Glomerular visceral epithelial cell (primary cell): ENCODE data around the gene MRPL12.

ENCODE experiments used
- DNase-seq: peaks from one replicate; pipeline ENCODE4 v3.0.0-alpha.2; 2016; ENCODE audit errors: extremely low spot score

MRPL12 gene

DNA sequence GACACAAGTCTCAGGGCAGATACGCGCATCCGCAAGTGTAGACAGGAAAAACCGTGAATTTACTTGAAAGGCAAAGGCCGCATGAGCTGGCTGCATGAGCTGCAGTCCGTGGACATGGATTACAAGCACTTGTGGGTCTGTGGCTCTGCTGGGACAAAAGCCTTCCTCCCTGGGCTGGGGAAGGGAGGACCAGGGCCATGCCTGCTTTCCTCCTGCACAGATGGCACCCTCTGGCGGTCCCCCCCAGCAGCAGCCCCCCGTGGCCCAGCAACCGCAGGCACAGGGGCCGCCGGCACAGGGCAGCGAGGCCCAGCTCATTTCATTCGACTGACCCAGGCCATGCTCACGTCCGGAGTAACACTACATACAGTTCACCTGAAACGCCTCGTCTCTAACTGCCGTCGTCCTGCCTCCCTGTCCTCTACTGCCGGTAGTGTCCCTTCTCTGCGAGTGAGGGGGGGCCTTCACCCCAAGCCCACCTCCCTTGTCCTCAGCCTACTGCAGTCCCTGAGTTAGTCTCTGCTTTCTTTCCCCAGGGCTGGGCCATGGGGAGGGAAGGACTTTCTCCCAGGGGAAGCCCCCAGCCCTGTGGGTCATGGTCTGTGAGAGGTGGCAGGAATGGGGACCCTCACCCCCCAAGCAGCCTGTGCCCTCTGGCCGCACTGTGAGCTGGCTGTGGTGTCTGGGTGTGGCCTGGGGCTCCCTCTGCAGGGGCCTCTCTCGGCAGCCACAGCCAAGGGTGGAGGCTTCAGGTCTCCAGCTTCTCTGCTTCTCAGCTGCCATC lies 1.7 kb upstream of the MRPL12 start:
- DNase-seq, result peak; percentile 28

DNA sequence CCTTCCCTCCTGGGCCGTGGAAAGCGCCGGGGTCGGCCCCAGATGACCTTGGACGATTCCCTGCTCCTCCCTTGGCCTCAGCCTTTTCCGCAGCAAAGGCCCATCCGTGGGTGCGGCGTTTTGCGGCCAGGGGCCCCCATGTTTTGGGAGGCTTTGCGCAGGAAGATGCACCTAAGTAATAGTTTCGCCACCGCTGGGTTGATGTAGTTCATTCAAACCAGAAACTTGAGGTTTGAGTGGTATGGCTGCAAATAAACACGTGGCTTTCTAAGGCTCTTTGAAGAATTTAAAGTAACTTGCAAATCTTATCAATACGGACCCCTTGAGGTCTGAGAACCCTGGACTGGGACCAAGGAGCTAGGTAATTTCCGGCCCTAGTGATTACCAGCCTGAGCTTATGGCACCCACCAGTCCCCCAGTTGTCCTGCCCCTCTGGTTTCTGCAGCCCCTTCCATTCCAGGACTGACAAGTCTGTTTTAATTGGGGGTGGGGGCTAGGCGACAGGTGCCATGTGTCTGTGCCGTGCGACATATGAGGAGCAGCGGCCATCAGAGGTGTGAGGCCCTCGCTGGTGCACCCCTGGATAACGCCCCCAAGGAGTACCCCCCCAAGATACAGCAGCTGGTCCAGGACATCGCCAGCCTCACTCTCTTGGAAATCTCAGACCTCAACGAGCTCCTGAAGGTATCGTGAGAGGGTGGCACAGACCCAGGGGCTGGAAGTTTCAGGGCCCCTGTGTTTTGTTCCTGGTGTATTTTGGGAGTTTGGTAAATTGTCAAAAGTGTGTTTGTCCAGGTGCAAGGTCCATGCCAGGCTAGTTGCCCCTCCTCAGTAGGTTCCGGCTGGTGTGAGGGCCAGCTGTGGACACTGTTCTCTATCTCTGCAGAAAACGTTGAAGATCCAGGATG lies 834 bp downstream of the MRPL12 start:
- no peak for DNase-seq

DNA sequence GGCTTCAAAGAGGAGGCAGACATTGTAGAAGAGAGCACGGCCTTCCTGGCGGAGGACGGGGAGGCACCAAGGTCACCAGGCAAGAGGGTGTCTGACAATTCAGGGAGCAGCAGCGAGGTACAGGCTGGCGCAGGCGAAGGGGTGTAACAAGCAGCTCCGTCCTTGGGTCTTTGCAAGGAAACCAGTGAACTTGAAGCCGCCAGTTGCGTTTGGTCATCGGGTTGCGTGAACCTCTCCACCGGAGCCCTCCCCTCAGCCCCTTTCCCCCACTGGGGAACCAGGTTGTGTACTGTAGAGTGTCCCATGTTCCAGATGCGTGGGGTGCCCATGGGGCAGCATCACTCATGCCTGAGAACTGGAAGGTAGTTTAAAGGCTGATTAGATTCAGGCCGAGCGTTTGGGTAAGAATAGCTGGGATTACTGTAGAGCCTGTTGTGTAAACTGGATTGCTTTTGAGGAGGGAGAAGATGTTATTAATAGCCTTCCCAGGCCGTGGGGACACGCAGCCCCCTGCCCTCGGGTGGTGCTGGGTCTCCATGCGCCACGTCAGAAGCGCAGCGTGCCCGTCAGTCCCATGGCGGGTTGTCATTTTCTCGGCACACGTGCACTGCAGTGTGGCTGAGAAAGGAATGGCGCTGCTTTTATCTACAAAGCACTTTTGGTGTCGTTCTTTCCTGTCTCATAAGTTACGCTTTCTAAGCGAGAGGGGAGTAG lies 2.5 kb downstream of the MRPL12 start:
- no peak for DNase-seq

DNA sequence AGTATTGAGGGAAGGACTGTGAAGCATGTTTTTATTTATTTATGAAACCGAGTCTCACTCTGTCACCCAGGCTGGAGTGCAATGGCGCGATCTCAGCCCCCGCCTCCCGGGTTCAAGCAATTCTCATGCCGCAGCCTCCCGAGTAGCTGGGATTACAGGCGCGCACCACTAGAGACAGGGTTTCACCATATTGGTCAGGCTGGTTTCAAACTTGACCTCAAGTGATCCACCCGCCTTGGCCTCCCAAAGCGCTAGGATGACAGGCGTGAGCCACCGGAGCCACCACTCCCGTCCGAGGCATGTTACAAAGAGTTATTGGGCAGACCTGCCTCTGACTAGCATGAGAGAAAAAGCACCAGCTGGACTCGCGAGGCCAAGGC lies 3.1 kb downstream of the MRPL12 start:
- DNase-seq, result no peak

DNA sequence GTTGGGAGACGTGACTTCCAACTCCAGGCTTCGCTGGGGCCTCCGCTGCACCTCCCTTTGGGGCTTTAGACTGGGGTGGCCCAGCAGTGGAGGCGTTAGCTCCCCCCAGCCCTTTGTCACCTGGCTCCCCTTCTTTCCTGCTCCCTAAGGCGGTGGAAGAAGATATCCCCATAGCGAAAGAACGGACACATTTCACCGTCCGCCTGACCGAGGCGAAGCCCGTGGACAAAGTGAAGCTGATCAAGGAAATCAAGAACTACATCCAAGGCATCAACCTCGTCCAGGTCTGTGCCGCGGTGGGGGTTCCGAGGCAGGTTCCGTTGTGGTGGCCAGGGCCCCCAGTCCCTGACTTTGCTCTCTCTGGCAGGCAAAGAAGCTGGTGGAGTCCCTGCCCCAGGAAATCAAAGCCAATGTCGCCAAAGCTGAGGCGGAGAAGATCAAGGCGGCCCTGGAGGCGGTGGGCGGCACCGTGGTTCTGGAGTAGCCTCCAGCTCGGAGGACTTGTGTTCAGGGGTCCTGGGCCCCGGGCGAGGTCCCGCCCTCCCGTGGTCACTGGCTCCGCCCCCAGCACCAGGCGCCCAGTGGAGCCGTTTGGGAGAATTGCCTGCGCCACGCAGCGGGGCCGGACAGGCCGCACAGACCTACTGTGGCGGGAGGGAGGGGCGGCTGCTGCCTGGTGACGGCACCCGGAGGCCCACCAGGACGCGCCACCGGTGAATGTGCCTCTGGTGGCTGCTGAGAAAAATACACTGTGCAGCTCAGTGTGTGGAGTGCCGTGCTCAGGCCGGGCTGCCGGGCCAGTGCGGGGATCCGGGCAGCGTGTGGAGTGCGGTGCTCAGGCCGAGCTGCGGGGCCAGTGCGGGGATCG lies 3.8 kb downstream of the MRPL12 start:
- no peak for DNase-seq

DNA sequence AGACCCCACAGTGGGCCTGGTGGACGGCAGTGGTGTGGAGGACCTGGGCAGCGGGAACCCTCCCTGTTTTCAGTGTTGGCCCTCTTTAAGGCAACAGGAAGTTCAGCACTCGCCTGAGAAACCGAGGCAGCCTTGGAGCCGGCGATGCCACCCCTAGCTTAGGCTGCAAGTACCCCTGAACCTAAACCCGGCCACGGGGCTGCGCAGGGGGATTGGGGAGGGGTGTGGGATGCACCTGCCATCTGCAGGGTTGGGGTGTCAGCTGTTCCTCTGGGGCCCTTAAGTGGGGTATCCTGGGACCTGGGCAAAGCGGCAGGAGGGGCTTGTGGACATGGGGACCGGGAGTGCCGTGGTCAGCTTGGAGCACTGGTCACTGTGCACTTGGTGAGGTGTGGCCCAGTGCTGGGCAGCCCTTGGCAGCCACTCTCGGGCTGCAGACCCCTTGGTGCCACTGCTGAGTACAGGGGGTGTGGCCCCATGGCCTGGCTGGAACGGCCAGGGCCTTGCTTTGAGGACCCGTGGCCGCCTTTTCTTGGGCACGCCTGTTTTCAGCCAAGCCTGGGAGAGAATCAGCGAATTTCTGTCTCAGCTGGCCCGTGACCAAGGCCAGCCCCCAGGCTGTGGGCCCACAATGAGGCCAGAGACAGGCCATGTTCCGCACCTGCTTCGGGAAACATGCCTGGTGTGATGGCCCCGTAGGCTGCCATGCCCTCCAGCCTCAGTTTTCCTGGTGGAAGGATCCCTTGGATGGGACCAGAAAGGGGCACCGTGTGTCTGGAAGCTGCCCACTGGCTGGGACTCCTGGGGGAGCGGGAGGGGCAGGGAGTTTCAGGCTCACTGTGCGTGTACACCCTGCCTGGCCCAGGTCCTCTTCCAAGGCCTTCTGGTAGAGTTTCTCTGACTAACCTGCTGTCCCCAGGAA lies 4.8 kb downstream of the MRPL12 start:
- DNase-seq, result no peak

DNA sequence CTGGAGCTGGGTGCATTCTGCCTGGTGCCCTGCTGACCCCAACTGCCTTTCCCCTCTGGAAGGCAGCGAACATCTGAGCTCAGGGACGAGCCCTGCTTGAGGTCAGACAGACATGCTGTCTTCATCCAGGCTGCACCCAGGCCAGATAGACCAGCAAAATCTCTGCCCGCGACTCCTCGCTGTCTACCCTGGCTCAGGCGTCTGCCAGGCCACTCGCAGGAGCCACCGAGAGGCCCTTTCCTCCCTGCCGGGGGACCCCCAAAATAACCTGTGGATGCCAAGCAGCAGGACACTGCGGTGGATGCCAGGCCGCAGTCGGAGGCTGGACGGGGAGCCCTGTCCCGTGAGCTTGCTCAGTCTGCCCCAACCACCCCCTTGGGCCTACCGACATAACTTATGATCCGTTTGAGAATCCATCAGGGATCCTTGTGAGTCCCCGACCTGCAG lies 5.6 kb downstream of the MRPL12 start:
- no peak for DNase-seq

DNA sequence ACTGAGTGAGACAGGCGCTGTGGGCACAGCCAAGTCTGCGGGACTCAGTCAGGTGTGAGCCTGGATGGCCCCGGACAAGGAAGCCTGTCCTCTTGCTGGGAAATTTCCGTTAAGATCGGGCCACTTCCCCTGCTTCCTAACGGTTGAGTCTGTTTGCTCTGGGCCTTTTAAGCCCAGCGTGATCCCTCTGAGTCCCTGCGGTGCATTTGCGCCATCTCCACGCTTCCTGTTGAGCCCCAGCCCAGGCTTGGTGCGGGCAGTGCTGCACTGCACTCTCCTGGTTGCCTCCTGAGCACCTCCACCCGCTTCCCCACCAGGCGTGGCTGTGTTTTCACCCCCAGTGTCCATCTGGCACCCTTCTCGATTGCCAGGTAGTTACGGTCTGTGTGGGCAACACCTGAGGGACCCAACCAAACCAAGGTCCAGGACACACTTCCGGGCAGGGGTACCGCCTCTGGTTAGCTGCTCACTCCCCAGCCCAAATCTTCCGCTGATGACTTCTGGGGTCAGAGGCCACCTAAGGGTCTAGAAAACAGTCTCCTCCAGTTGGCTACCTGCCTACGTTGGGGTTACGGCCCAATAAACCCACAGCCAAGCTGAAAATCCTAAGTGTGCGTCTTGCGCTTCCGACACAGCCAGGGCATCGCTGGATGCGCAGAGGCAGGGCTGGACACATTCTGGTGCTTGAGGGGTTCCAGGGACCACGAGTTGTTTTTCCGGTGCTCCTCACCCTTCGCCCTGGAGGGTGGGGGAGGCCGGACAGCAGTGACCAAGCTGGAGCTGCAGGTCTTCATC lies 7.5 kb downstream of the MRPL12 start:
- no peak for DNase-seq

DNA sequence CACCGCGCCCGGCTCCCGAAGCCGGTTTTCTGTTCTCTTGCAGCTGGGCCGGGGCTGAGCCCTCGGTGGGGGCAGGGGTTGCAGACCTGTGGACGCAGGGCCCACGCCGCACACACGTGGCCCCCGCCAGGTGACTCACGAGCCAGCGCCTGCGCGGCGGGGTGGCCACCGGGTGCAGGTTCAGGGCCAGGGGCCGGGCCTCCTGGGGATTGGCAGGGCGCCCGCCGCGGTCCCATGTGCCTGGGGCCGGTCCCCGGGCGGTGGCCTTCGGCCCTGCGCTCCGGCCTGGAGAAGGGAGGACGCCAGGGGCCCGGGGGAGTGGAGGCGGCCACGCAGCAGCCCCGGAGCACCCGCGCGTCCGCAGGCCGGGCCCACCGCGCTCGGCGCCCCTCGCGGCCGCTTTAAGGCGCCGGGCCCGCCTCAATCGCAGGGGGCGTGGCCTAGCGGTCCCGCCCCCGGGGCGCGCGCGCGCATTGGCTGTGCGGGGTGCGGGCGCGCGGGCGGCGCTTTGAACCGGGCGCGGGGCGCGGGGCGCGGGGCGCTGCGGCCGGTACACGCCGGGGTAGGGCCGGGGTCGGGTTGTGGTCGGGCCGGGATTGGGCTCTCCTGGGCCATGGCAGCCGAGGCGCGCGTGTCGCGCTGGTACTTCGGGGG lies 8.8 kb downstream of the MRPL12 start, which contains the start of gene SLC25A10:
Gene SLC25A10 (plus strand): TSS at position 471 of the 654 bp plus-strand sequence. CDS start 143 bp downstream, at position 614.
- DNase-seq, result peak; percentile 93

DNA sequence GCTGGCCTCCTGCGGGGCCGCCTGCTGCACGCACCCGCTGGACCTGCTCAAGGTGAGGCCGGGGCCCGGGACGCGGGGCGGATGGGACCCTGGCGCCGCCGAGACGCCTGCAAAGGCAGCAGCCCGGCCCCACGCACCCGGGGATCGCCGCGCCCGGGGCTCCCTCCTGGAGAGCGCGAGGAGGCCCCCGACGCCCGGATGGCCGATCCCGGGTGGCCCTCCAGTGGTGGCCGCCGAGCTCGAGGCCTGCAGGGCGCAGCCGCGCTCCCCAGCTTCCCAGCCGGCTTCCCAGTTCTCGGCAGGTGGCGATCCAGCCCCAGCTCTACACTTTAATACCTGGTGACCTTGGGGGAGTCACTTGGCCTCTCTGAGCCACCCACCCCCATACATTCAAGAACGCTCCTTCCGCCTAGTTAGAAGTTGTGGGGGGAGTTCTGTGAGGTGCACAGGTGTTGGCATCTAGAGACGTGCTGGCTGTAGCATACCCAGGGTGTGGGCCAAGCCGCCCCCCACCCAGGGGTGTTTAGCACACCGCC lies 9.4 kb downstream of the MRPL12 start:
- DNase-seq, result peak; percentile 52

DNA sequence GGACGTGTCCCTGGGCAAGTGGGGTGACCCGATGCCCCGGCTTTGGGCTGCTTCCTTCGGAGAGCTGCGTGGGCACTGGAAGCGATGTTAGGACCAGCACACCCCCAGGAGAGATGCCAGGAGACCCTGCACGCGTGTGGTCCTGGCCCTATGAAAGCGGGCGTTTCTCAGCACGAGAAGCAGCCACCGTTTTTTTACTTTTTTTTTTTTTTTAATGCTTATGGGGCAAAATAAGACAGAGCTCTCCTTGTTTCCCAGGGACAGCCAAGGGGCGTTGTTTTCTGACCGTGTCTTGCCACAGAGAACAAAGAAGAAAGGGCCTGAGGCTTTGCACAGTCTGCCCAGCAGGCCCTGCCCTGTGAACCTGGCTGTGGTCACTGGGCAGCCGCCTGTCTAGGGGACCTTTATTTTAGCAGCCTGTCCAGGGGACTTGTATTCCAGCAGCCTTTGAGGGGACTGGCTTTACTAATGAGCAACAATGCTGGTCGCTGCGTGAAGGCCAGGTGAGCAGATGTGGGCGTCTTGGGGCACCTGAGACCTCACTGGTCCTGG lies 9.9 kb downstream of the MRPL12 start:
- DNase-seq, result peak; percentile 33

DNA sequence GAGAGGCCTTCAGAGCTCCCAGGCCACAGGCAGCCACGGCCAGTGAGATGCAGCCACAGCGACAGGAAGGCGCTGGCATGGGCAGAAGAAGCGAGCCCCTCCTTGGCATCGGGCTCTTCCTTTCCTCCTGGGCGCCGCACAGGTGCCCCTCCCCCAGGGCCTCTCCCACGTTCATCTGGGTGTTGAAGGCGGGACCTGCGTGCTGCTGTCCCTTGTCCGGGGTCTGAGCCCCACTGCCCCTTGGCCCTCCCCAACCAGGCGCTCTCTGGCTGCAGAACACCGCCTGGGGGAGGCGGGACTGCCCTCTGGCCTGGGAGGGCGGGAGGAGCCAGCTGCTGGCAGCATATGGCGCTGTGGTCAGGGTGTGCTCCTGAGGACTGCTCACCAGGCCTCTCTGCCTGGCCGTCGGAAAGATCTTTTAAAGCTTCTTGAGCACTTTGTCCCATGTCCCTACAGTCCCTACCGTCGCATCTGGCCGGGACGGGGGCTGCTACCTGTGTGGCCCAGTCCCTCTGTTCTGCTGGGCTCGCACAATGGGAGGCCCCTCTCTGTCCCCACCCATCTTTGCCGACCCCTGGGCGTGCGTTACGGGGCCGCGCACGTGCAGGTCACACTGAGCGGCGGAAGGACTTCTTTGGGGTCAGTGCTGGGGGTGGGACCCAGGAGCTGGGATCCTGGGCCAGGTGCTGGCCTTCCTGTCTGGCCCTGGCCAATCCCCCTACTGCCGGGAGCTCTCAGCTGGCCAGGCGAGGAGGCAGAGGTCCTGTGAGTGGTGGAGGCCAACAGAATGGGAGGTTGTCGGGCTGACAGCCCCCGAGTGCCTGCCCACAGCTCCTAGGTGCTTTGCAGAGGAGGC lies 10.6 kb downstream of the MRPL12 start:
- DNase-seq, result peak; percentile 56

DNA sequence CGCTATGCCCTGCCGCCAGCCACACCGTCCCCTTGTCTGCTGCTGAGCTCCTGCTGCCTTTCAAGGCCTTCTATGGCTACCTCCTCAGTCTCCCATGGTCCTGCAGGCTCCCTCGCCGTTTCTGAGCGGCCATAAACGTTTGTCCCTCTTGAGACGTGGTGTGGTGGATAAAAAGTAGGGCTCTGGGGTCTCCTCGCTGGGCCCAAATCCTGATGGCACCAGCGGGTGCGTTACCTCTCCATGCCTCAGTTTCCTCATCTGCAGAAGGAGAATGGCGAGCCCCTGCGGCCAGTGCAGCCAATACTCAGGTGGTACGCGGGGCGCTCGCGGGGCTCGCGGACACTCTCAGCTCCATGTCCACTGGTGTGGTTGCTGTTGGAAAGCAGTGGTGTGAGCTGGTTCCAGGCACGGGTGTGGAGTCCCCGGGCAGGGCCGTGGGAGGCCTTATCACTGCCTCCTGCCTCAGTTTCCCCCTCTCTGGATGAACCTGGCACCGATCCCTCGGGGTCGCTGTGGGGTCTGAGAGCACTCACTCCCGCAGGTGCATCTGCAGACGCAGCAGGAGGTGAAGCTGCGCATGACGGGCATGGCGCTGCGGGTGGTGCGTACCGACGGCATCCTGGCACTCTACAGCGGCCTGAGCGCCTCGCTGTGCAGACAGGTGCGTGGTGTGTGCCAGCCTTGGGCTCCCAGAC lies 11.4 kb downstream of the MRPL12 start:
- DNase-seq, result no peak

DNA sequence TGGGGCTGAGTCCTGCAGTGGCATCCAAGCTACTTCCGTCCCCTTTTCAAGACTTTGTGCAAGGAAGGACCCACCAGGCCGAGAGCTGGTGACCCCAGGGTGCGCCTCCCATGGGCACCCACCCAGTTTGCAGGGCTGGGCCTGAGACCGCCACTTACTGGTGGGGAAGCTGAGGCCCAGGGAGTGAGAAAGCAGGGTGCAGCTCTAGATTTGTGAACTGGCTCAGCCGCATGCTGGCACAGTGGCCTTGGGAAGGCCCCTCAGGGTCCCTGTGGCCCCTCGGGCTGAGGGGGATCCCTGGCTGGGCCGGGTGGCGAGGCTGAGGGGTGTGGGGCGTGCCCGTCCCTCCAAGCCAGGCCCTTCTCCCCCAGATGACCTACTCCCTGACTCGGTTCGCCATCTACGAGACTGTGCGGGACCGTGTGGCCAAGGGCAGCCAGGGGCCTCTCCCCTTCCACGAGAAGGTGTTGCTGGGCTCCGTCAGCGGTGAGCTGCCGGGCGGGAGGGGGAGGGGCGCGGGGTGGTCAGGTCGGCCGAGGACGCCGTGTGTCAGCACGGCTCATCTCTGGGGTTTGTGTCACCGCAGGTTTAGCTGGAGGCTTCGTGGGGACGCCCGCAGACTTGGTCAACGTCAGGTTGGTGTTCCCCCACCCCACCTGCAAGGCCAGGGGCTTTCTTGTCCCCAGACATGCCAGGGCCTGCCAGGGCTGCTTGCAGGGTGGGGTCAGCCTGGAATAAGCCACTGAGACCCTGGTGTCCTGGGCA lies 12.1 kb downstream of the MRPL12 start:
- DNase-seq, result no peak

DNA sequence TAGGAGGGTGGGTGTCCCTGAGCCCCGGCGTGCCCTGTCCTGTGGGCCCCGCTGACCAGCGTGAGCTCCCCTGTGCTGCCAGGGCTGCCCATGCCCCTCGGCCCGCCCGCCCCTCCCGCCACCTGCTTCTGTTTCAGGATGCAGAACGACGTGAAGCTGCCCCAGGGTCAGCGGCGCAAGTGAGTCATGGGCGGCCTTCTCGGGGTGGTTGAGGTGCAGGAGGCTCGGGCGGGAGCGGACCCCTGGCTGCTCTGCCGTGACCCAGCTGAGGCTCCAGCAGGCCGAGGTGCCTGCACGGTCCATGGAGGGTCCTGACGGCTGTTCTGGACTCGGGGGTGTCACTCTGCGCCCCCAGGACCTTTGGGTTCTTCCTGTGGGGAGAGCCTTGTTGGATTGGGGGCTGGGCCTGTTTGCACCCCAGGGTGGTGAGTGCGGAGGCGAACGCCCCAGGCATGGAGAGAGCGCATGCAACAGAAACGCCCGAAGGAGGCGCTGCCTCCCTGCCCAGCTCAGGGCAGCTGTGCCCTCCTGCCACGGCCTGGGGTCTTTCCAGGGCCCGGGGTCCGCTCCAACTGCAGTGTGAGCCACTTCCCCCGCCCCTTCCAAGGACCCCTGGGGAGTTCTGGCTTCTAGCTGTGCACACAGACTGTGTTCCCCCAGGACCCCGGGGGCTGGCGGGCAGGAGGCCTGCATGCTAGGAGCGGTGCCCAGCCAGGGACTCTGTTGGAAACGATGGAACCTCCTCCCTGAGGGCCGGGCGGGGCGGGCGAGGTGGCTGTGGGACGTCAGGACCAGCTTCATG lies 12.9 kb downstream of the MRPL12 start:
- no peak for DNase-seq
